DOHH2 (cell line): ENCODE results near the gene DSCAML1.

Source experiments
- H3F3A ChIP-seq: fragments of 200-600 bp; sonication (generic), shearing (Covaris generic); 2 replicates; pipeline ENCODE4 v1.6.0; 2016; ENCODE audit warnings: antibody characterized with exemption, mild to moderate bottlenecking; ENCODE audit not compliant: control insufficient read depth, insufficient read depth
- H3K27ac ChIP-seq: fragments of 200-600 bp; sonication (generic); 2 replicates; pipeline ENCODE4 v1.5.1; 2014; ENCODE audit warnings: low read depth, mild to moderate bottlenecking, low read length, moderate library complexity
- H3K27me3 ChIP-seq: fragments of 200-600 bp; sonication (generic); 2 replicates; pipeline ENCODE4 v1.6.1; 2014; ENCODE audit warnings: mild to moderate bottlenecking, low read length, mixed read lengths; ENCODE audit not compliant: control insufficient read depth
- H3K36me3 ChIP-seq: fragments of 200-600 bp; sonication (generic); 2 replicates; pipeline ENCODE4 v1.6.1; 2014; ENCODE audit warnings: mild to moderate bottlenecking, low read length, moderate library complexity, mixed read lengths; ENCODE audit not compliant: control insufficient read depth
- H3K4me1 ChIP-seq: fragments of 200-600 bp; sonication (generic); 2 replicates; pipeline ENCODE4 v1.6.1; 2014; ENCODE audit warnings: mild to moderate bottlenecking, low read length, mixed read lengths; ENCODE audit not compliant: control insufficient read depth
- H3K4me2 ChIP-seq: fragments of 200-600 bp; sonication (generic); 2 replicates; pipeline ENCODE4 v1.6.0; 2014; ENCODE audit warnings: mild to moderate bottlenecking, low read length, moderate library complexity
- H3K4me3 ChIP-seq: fragments of 200-600 bp; sonication (generic); 2 replicates; pipeline ENCODE4 v1.5.1; 2014; ENCODE audit warnings: mild to moderate bottlenecking, low read length, mixed read lengths
- H3K79me2 ChIP-seq: fragments of 200-600 bp; sonication (generic); 2 replicates; pipeline ENCODE4 v1.6.1; 2014; ENCODE audit warnings: mild to moderate bottlenecking, low read length, mixed read lengths; ENCODE audit not compliant: control insufficient read depth
- H3K9me2 ChIP-seq: fragments of 200-600 bp; sonication (generic); replicated peaks from 2 replicates; pipeline ENCODE4 v1.6.1; 2014; ENCODE audit warnings: mild to moderate bottlenecking, low read length, mixed read lengths; ENCODE audit not compliant: control insufficient read depth
- H3K9me3 ChIP-seq: fragments of 200-600 bp; sonication (generic); 2 replicates; pipeline ENCODE4 v1.6.1; 2014; ENCODE audit warnings: antibody characterized with exemption, low read length, mixed read lengths; ENCODE audit not compliant: control insufficient read depth, insufficient read depth
- H4K20me1 ChIP-seq: fragments of 200-600 bp; sonication (generic); 2 replicates; pipeline ENCODE4 v1.6.0; 2014; ENCODE audit warnings: low read depth, mild to moderate bottlenecking, antibody characterized with exemption, low read length, moderate library complexity; ENCODE audit not compliant: control insufficient read depth, insufficient read depth
- EZH2phosphoT487 ChIP-seq: fragments of 200-600 bp; sonication (generic); IDR thresholded peaks from 2 replicates; pipeline ENCODE4 v1.6.1; 2017; ENCODE audit warnings: borderline replicate concordance, mild to moderate bottlenecking, antibody characterized with exemption, low read length, moderate library complexity, mixed read lengths
- TF ChIP-seq, protein P1 (sequence below): fragments of 200-600 bp; sonication (generic); IDR thresholded peaks from one replicate; pipeline ENCODE4 v1.5.1; 2014; ENCODE audit warnings: antibody characterized with exemption, mild to moderate bottlenecking, low read depth, low read length; ENCODE audit not compliant: poor library complexity, severe bottlenecking

DSCAML1 gene

DNA sequence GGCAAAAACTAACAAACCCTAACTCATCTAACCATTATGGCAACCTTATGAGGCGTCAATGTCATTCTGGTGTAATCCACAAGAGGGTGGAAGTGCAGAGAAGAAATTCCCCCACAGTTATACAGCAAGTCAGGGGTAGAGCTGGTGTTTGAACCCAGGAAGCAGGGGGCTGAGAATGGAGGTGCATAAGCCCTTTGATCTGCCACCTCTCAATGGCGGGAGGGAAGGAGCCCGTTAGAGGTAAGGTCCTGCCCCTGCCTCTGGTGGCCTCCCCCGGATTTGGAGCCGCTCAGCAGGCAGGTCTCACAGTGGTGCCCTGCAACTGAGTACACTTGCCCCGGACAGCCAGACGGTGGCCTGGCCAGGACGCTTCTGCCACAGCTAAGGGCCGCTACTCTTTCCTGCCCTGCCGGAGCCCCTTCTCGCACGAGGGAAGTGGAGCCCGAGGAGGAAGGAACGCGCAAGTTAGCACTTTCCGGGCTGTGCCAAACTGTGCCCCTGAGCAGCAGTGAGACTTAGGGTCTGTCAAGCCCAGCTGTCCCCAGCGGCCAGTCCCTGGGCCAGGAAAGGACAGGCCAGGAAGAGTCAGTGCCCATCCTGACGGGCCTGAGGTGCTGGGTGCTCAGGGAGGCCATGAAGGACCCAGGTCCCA, 26.4 kb upstream of the DSCAML1 start:
- H4K20me1 ChIP-seq: no peaks in the 10 kb centered on the region
- H3K27ac ChIP-seq: no peak overlapping the region
- H3K4me3 ChIP-seq: no peak overlapping the region
- no peaks in the 10 kb centered on the region for H3F3A ChIP-seq
- no peaks in the 10 kb centered on the region for H3K4me1 ChIP-seq
- no peaks in the 10 kb centered on the region for H3K79me2 ChIP-seq
- H3K4me2 ChIP-seq: no peak overlapping the region
- no peaks in the 10 kb centered on the region for H3K36me3 ChIP-seq
- TF ChIP-seq, protein P1, sequence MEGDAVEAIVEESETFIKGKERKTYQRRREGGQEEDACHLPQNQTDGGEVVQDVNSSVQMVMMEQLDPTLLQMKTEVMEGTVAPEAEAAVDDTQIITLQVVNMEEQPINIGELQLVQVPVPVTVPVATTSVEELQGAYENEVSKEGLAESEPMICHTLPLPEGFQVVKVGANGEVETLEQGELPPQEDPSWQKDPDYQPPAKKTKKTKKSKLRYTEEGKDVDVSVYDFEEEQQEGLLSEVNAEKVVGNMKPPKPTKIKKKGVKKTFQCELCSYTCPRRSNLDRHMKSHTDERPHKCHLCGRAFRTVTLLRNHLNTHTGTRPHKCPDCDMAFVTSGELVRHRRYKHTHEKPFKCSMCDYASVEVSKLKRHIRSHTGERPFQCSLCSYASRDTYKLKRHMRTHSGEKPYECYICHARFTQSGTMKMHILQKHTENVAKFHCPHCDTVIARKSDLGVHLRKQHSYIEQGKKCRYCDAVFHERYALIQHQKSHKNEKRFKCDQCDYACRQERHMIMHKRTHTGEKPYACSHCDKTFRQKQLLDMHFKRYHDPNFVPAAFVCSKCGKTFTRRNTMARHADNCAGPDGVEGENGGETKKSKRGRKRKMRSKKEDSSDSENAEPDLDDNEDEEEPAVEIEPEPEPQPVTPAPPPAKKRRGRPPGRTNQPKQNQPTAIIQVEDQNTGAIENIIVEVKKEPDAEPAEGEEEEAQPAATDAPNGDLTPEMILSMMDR: peak; percentile 36
- TF ChIP-seq EZH2phosphoT487: no peak
- no peaks in the 10 kb centered on the region for H3K9me2 ChIP-seq
- H3K27me3 ChIP-seq: peaks cover 23% of the 10 kb centered on the region
- no peaks in the 10 kb centered on the region for H3K9me3 ChIP-seq

DNA sequence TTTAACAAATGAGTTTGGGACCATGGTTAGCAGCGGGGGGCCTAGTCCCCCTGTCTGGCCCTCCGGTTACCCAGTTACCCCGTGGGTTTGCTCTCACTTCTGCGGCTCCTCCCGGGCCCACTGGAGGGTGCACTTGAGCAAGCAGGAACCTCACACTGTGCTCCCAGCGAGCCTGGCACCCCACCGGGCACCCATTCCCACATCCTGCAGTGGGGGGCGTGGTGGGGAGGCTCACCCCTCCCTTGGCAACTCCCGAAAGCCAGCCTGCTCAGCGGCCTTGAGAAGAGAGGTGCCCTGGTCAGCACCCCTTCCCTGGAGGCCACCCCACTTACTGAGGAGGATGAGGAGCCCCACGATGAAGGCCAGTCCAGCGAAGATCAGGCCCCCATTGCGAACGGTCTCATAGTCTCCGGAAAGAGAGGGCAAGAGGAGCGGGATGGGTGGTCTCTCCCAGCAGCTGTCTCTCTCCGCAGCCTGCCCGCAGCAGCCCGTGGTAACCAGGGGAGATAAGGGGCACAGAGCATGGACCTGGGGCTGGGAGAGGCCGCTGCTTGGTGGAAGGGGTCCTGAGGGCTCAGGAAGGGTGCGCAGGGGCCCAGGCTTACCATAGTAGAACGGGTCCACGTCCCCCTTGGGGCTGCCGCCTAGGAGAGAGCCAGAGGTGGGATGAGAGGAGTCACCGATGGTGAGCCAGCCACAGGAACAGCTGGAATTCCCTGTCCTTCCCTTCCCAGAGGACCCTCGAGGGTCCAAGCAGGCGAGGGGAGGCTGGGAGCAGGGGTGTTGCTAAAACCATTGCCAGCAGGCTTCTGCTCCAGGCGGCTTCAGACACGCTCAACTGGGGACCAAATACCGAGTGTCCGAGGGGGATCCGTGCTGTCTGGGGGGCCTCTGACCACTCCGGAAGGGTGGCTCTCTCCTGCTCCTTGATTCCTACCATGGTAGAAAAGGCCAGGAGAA, 25.3 kb upstream of the DSCAML1 start:
- Histone ChIP-seq H4K20me1 (no peaks in the 10 kb centered on the region), H3K36me3 (no peaks in the 10 kb centered on the region), H3K9me3 (no peaks in the 10 kb centered on the region), H3K4me3 (no peak overlapping the region), H3K27ac (no peak overlapping the region), H3K4me2 (no peak overlapping the region), H3K27me3 (peaks cover 13% of the 10 kb centered on the region), H3K79me2 (no peaks in the 10 kb centered on the region), H3K4me1 (peaks cover 8% of the 10 kb centered on the region), H3K9me2 (no peaks in the 10 kb centered on the region), H3F3A (no peaks in the 10 kb centered on the region)
- no peak for TF ChIP-seq EZH2phosphoT487
- TF ChIP-seq, protein P1: peak; percentile 73

DNA sequence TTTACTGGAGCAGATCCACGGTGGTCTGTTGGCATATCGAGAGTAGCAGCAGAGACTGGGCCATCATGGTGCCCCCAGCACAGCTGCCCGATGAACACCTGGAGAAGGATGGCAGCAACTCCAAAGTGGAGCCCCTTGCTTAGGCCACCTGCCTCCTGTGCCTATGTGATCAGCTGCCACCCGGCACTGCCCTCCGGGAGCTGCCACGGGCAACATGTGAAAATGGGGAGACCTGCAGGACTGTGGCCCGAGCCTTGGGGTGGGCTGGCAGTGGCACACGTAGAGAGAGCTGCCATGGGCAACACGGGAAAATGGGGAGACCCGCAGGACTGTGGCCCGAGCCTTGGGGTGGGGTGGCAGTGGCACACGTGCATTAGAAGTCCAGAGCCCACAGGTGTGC, 24.4 kb upstream of the DSCAML1 start:
- Histone ChIP-seq H3F3A (no peaks in the 10 kb centered on the region), H3K4me1 (peaks cover 15% of the 10 kb centered on the region), H3K9me2 (no peaks in the 10 kb centered on the region), H3K27ac (no peak overlapping the region), H3K4me2 (no peak overlapping the region), H3K36me3 (no peaks in the 10 kb centered on the region), H3K79me2 (no peaks in the 10 kb centered on the region), H4K20me1 (no peaks in the 10 kb centered on the region), H3K9me3 (no peaks in the 10 kb centered on the region), H3K4me3 (no peak overlapping the region), H3K27me3 (peaks cover 12% of the 10 kb centered on the region)
- TF ChIP-seq, protein P1: no peak
- TF ChIP-seq EZH2phosphoT487: no peak
